GM21528 (cell line): ENCODE measurements around the gene GLUD2.
"Not testable (repeated sequence)": the region's sequence is repeated elsewhere in the genome, so short reads cannot be mapped to it uniquely, and the experiment has no call there.

Source experiments
- ATAC-seq: cut with Tn5 transposase; IDR thresholded peaks from one replicate; pipeline ENCODE4 v1.9.1; 2021; ENCODE audit warnings: mild to moderate bottlenecking, moderate library complexity; ENCODE audit not compliant: unreplicated experiment, low FRiP score

Gene GLUD2

GRCh38 chrX:121047441-121048419 is at the start of gene GLUD2:
Gene GLUD2 (plus strand): TSS chrX:121047610. CDS start chrX:121047685, 75 bp downstream.
- ATAC-seq, result not testable (repeated sequence)

- peak; percentile 84 for ATAC-seq
Measured at GRCh38 chrX:120999413-120999812, 48.0 kb upstream of the GLUD2 start.

- no peak for ATAC-seq
Measured at GRCh38 chrX:121000589-121000988, 46.8 kb upstream of the GLUD2 start.

- ATAC-seq, result no peak
Measured at GRCh38 chrX:121008920-121009319, 38.5 kb upstream of the GLUD2 start.

GRCh38 chrX:121009764-121010163 is 37.6 kb upstream of the GLUD2 start:
- ATAC-seq, result no peak

- no peak for ATAC-seq
Measured at GRCh38 chrX:121010218-121010617, 37.2 kb upstream of the GLUD2 start.

- no peak for ATAC-seq
Measured at GRCh38 chrX:121011254-121011653, 36.2 kb upstream of the GLUD2 start.

GRCh38 chrX:121013897-121014455 is 33.4 kb upstream of the GLUD2 start:
- ATAC-seq, result no peak

GRCh38 chrX:121014826-121015225 is 32.6 kb upstream of the GLUD2 start:
- ATAC-seq, result no peak

- ATAC-seq, result no peak
Measured at GRCh38 chrX:121028419-121028818, 19.0 kb upstream of the GLUD2 start.

- no peak for ATAC-seq
Measured at GRCh38 chrX:121030083-121030482, 17.3 kb upstream of the GLUD2 start.

- no peak for ATAC-seq
Measured at GRCh38 chrX:121032531-121032930, 14.9 kb upstream of the GLUD2 start.

GRCh38 chrX:121036137-121036536 is 11.3 kb upstream of the GLUD2 start:
- ATAC-seq, result no peak

GRCh38 chrX:121036951-121037350 is 10.5 kb upstream of the GLUD2 start:
- no peak for ATAC-seq

GRCh38 chrX:121050781-121051180 is 3.4 kb downstream of the GLUD2 start:
- ATAC-seq, result no peak

- no peak for ATAC-seq
Measured at GRCh38 chrX:121052122-121052521, 4.7 kb downstream of the GLUD2 start.

GRCh38 chrX:121062289-121062688 is 14.9 kb downstream of the GLUD2 start:
- no peak for ATAC-seq

- ATAC-seq, result no peak
Measured at GRCh38 chrX:121064579-121064978, 17.2 kb downstream of the GLUD2 start.

GRCh38 chrX:121084247-121084646 is 36.8 kb downstream of the GLUD2 start:
- not testable (repeated sequence) for ATAC-seq

- ATAC-seq, result no peak
Measured at GRCh38 chrX:121084903-121085611, 37.6 kb downstream of the GLUD2 start.

- ATAC-seq, result no peak
Measured at GRCh38 chrX:121085612-121086010, 38.2 kb downstream of the GLUD2 start.
